ENCODE data around the gene NTM.
"Not testable (repeated sequence)": the region's sequence is repeated elsewhere in the genome, so short reads cannot be mapped to it uniquely, and the experiment has no call there.

The NTM gene

GRCh38 chr11:131370090-131370751 is at the start of gene NTM:
TSS of gene NTM (plus strand) at chr11:131370615.
- no peak for DNase-seq

- no peak for DNase-seq
Observed at GRCh38 chr11:131324921-131325570, 45.4 kb upstream of the NTM start.

DNA sequence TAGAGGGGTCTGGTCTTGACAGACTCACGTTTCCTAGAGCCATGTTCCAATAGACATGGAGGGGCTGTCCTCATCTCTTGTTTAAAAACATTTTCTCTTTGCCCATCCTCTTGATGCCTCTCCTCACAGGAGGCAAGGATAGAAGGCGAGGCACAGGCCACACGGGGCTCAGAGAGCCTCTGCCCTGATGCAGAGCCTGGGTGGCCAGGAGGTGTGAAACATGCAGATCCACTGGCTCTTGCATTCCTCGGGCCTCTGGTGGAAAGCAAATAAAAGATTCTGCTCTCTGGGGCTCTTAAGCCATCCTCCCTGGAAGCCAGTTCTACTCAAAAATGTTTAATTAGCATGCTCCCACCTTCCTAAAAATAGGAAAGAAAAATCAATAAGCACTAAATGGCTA is 43.6 kb upstream of the NTM start:
- DNase-seq = no peak

DNA sequence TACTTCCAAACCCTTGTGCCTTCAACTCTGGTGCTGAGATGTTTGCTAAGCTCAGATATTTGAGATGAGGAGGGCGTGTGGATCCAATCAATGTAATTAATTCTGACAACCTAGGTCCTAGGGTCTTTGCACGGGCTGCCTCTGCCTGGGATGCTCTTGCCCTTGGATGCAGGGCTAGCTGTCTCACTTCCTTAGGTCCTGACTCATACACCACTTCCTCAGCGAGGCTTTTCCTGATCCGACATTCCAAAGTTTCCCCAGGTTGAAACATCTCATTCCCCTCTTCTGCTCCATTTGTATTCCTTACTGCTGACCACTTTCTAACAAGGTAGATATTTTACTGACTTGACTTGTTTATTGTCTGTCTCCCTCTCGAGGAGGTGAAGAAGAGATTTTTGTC is 43.0 kb upstream of the NTM start:
- DNase-seq = no peak

DNA sequence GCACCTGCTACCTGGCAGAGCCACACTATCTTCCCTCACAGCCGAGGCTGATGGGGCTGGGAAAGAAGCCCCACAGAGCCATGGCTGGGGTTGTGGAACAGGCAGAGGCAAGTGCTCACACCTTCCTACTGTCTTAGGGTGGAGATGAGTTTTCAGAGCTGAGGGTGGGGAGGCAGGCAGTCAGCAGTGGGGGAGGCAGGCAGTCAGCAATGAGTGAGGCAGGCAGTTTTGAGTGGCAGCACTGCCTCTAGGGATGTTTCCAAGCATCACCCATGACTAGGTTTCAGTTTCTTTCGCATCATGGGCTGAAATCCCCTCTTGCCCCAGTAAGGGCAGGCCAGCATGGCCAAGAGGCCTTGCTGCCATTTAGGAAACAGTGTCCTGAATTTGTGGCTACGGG is 41.6 kb upstream of the NTM start:
- no peak for DNase-seq

DNA sequence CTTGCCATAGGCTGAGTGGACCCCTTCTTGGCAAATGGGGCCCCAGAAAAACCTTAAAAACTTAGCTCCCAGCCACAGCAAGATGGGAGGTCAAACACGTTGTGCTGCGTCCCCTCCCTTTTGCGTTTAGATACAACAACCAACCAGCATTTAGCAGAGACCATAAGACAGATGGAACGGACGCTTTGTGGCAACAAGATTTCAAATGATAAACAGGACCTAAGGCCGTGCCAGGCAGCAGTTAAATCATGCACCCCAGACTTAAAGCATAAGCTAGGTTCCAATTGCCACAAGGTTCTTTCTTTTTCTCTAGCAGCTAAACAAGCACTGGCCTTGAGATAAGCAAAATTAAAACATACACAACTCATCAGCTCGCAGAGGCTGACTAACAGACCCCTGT is 39.4 kb upstream of the NTM start:
- DNase-seq = no peak

- no peak for DNase-seq
Observed at GRCh38 chr11:131331546-131331945, 38.9 kb upstream of the NTM start.

GRCh38 chr11:131334601-131335000 is 35.8 kb upstream of the NTM start:
- DNase-seq = no peak

- not testable (repeated sequence) for DNase-seq
Observed at GRCh38 chr11:131341900-131342299, 28.5 kb upstream of the NTM start.

- DNase-seq = not testable (repeated sequence)
Observed at GRCh38 chr11:131342442-131342841, 28.0 kb upstream of the NTM start.

DNA sequence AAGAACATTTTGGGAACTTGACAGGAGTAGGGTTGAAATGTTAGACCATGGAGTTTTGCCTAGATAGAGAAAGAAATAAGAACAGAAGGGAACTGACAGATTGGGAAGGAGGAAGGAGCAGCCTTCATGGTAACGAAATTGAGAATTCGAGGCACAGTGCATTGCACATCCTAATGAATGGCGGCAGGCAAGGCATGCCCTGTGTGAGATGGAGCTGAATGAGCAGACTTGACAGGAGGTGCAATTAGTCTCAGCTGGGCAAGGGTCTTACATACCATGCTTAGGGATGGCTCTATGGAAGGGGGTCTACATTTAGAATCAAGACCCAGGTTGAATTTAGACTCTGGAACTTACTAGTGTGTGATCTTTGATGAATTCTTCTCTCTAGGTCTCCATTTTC is 25.0 kb upstream of the NTM start:
- no peak for DNase-seq

DNA sequence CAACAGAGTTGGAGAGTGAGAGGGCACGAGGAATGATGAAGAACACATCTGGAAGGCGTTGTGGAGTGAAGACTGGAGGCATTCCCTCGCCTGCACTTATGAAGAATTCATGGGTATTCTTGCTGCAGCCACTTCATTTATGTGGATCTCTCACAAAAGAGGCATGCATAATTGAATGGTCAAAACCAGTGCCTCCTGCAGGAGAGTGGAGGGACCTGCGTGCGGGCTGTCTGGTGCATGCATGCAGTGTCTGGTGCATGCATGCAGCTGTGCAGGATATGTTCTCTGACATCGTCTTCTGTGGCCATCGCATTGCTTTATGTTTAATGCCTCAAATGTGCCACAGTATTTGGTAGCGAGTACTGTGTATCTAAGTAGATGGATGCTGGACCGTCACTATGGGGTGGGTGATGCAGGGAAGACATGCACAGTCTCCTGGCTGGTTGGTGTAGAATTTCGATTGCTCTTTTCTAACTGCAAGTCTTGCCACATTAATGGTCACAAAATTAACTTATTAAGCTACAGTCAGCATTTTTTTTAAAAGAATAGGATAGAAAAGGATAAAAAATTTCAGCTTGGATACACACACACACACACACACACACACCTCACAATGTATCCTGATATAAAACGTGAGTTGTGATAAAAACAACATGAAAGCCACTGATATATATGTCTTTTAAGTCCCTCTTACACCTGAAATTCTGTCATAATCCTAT is 20.9 kb upstream of the NTM start:
- DNase-seq = no peak

- no peak for DNase-seq
Observed at GRCh38 chr11:131350872-131351271, 19.5 kb upstream of the NTM start.

GRCh38 chr11:131351848-131352247 is 18.6 kb upstream of the NTM start:
- no peak for DNase-seq

- DNase-seq = no peak
Observed at GRCh38 chr11:131353766-131354165, 16.6 kb upstream of the NTM start.

DNA sequence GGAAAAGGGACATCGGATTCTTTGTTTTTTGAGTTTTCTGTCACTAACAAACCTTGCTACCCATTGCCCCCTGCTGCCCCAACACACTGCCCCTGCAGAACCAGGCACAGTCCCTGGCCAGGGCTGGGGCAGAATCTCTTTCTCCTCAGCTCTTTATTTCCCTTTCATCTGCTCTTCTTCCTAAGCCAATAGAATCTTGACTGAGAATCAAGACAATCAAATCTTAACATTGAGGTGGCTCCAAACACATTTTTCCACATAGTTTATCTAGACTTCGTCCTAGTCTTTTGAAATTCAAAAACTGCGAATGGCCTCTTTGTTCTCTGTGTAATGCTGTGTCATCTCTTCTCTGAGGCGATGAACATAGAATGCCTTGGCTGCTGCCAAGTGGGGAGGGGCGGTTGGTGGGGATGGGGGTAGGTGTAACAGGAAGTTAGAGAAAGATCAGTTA is 16.1 kb upstream of the NTM start:
- no peak for DNase-seq

- DNase-seq = no peak
Observed at GRCh38 chr11:131356206-131356605, 14.2 kb upstream of the NTM start.

DNA sequence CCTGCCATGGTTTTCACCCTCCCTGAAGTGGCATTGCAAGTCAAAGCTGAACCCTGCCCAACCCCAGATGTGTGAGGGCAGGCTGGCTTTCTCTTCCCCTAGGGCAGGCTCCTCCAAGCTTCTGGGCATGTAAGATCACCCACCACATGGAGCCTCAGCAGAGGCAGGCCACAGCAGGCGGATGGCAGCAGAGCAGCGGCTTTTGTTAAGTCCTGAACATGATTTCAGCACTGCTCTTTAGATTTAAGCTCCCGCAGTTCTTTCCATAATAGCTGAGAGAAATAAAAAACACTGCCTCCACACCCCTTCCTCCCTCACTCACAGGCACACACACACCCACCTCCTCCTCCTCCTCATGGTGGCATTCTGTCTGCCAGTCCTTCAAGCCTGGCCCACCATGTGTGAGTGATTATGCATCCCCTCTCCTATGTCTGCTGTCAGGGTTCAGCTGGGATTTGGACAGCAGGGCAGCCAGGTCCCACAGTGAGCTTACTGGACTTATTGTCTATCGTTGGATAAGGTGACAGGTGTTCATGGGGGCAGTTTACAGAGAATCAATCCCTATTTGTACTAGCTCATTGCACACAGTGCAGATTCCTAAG is 5.0 kb upstream of the NTM start:
- DNase-seq = no peak

GRCh38 chr11:131370901-131371790 is 731 bp downstream of the NTM start:
- DNase-seq = no peak

GRCh38 chr11:131371791-131372104 is 1.3 kb downstream of the NTM start:
- no peak for DNase-seq

DNA sequence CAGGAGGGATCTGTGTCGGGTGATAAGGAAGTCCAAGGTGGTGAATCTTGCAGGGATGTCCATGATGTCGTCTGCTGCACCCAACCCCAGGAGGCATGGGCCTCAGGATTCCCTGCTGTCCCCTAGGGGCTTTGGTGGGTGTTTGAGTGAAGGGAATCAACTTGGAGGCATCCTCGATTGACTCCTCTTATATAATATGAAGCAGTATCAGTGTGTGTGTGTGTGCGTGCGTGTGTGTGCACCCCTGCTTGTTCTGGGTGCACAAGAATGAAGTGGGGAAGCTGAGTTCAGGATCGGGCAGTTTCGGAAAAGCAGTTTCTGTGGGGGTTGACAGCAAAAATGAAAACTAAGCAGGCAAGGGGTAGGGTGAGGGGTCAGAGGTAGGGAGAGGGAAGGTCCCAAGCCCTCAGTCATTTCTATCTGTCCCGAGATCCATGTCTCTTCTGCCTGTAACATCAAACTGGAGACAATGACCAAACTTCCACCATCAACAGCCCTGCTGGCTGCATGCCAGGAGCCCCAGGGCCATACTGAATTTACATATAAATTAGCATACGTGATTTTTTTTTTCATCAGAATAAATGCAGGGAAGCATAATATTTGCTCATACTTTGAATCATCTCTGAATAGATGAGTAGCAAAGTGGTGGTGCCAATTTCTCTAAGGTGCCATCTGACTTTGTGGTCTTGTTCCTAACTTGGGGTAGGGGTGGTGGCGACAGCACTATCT is 2.0 kb downstream of the NTM start:
- DNase-seq = no peak

GRCh38 chr11:131373095-131373725 is 2.8 kb downstream of the NTM start:
- no peak for DNase-seq
